GM23338 (cell line): Measurements from ENCODE around the gene PRKCG.

Experiments used
- CREB1 ChIP-seq: fragments of 250-450 bp; sonication (Bioruptor Pico); IDR thresholded peaks from 2 replicates; pipeline ENCODE4 v1.5.0; 2020; ENCODE audit warnings: low read depth, mild to moderate bottlenecking, moderate library complexity
- EZH2 ChIP-seq: fragments of 200-600 bp; sonication (generic); IDR thresholded peaks from one replicate; pipeline ENCODE4 v1.8.0; 2017; ENCODE audit warnings: antibody characterized with exemption, mild to moderate bottlenecking, low read depth; ENCODE audit not compliant: unreplicated experiment
- EZH2phosphoT487 ChIP-seq: fragments of 200-600 bp; sonication (generic); IDR thresholded peaks from one replicate; pipeline ENCODE4 v1.8.1; 2018; ENCODE audit warnings: antibody characterized with exemption; ENCODE audit not compliant: unreplicated experiment
- JUNB ChIP-seq: IDR thresholded peaks from one replicate; pipeline ENCODE4 v1.6.1; 2016; ENCODE audit warnings: antibody characterized with exemption; ENCODE audit not compliant: unreplicated experiment
- NANOG ChIP-seq: IDR thresholded peaks from 2 replicates; pipeline ENCODE4 v1.6.1; 2016; ENCODE audit warnings: antibody characterized with exemption, borderline replicate concordance
- POLR2AphosphoS5 ChIP-seq: IDR thresholded peaks from 2 replicates; pipeline ENCODE4 v1.6.1; 2016; ENCODE audit warnings: antibody characterized with exemption, low read depth
- REST ChIP-seq: IDR thresholded peaks from one replicate; pipeline ENCODE4 v1.6.1; 2018; ENCODE audit warnings: antibody characterized with exemption; ENCODE audit not compliant: unreplicated experiment
- STAT1 ChIP-seq: IDR thresholded peaks from one replicate; pipeline ENCODE4 v1.6.1; 2016; ENCODE audit warnings: antibody characterized with exemption; ENCODE audit not compliant: unreplicated experiment
- ZNF331 ChIP-seq: fragments of 250-450 bp; sonication (Bioruptor Pico); IDR thresholded peaks from 2 replicates; pipeline ENCODE4 v1.5.0; 2020; ENCODE audit warnings: low read depth, mild to moderate bottlenecking, moderate library complexity
- ZNF462 ChIP-seq: fragments of 250-450 bp; sonication (Bioruptor Pico); IDR thresholded peaks from 2 replicates; pipeline ENCODE4 v1.5.0; 2020; ENCODE audit warnings: mild to moderate bottlenecking, moderate library complexity
- TF ChIP-seq, protein P1 (sequence below), 2 experiments: fragments of 200-600 bp in 1 of 2; sonication (generic) in 1 of 2; conservative IDR thresholded peaks; 2 replicates each; pipeline versions ENCODE4 v1.5.1 to v1.6.1; 2016 to 2017; ENCODE audit warnings: antibody characterized with exemption in 2 of 2, low read depth in 2 of 2, mild to moderate bottlenecking in 2 of 2, moderate library complexity in 1 of 2
- TF ChIP-seq, protein P2 (sequence below): IDR thresholded peaks from 2 replicates; pipeline ENCODE4 v1.6.1; 2016; ENCODE audit warnings: antibody characterized with exemption

- TF ChIP-seq, protein P1, sequence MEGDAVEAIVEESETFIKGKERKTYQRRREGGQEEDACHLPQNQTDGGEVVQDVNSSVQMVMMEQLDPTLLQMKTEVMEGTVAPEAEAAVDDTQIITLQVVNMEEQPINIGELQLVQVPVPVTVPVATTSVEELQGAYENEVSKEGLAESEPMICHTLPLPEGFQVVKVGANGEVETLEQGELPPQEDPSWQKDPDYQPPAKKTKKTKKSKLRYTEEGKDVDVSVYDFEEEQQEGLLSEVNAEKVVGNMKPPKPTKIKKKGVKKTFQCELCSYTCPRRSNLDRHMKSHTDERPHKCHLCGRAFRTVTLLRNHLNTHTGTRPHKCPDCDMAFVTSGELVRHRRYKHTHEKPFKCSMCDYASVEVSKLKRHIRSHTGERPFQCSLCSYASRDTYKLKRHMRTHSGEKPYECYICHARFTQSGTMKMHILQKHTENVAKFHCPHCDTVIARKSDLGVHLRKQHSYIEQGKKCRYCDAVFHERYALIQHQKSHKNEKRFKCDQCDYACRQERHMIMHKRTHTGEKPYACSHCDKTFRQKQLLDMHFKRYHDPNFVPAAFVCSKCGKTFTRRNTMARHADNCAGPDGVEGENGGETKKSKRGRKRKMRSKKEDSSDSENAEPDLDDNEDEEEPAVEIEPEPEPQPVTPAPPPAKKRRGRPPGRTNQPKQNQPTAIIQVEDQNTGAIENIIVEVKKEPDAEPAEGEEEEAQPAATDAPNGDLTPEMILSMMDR (conservative IDR thresholded peaks at IDR 0.05; ENCODE audit: low read depth in 2 of 2) = no peak
- TF ChIP-seq CREB1 (CRISPR knock-in tag) (no peak), POLR2AphosphoS5 (no peak), REST (no peak), EZH2phosphoT487 (no peak), EZH2 (no peak), NANOG (no peak), ZNF331 (no peak), JUNB (no peak), ZNF462 (CRISPR knock-in tag) (no peak), STAT1 (no peak)
- TF ChIP-seq, protein P2, sequence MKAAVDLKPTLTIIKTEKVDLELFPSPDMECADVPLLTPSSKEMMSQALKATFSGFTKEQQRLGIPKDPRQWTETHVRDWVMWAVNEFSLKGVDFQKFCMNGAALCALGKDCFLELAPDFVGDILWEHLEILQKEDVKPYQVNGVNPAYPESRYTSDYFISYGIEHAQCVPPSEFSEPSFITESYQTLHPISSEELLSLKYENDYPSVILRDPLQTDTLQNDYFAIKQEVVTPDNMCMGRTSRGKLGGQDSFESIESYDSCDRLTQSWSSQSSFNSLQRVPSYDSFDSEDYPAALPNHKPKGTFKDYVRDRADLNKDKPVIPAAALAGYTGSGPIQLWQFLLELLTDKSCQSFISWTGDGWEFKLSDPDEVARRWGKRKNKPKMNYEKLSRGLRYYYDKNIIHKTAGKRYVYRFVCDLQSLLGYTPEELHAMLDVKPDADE = no peak
These were observed 18.3 kb downstream of the PRKCG start for GRCh38 chr19:53900191-53900860.
